ENCODE results near the gene ZFP36L2. TPM values are rescaled to one million over a fixed set of nuclear protein-coding genes. Genes with fewer than 3 reads are reported as not detected.

The ZFP36L2 gene
- total and polyA plus RNA-seq, 9 of the 15 experiments (the other 6 are each of a cell fraction or from before 2014, with no cell fraction given) = 4.1 to 60.6 (median 20.3) TPM

DNA sequence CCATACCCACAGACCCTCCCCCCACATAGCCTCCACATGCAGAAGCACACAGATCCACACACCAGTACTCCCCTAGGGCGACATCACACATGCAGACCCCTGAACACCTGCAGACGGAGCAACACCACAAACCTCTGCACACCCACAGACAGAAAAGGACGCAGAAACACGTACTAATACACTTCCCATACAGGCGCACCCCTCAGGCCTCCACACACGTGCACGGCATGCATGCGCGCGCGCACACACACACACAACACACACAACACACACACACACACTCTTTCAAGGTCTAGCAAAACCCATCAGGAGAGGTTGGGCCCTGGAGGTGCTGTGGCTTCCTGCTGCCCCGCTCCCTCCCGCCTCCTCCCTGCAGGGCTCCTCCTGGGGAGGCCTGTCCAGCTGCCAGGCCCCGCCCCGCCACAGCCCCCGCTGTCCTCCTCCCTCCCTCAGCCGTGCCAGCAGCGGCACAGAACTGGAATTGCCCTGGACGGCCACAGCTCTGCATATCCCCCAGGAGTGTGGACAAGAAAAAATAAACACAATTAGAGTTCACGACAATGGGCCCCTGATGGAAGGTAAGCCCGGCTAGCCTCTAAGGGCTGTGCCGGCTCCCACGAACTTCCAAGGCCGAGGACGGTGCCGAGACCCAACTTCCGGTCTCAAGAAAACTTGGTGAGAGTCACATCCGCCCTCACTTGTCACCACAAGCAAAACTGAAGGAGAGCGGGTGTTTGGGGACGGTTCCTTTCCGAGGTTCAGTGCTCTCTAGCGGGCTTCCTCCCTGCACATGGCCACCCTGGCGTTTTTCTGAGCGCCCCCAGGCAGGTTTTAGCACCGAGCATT is 6.8 kb downstream of the ZFP36L2 start (continued):
- TF ChIP-seq, protein P1, sequence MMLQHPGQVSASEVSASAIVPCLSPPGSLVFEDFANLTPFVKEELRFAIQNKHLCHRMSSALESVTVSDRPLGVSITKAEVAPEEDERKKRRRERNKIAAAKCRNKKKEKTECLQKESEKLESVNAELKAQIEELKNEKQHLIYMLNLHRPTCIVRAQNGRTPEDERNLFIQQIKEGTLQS (IDR thresholded peaks at IDR 0.05) = no peak; the same call in 1 of the 2 replicates
- TF ChIP-seq, protein P1 (CRISPR knock-in tag; conservative IDR thresholded peaks at IDR 0.05) = 0 out of 2 replicates have a peak, but pooled peaks have one; percentile 27
- no peak for TF ChIP-seq TRIM28 (IDR thresholded peaks at IDR 0.05)
- TF ChIP-seq, protein P2, sequence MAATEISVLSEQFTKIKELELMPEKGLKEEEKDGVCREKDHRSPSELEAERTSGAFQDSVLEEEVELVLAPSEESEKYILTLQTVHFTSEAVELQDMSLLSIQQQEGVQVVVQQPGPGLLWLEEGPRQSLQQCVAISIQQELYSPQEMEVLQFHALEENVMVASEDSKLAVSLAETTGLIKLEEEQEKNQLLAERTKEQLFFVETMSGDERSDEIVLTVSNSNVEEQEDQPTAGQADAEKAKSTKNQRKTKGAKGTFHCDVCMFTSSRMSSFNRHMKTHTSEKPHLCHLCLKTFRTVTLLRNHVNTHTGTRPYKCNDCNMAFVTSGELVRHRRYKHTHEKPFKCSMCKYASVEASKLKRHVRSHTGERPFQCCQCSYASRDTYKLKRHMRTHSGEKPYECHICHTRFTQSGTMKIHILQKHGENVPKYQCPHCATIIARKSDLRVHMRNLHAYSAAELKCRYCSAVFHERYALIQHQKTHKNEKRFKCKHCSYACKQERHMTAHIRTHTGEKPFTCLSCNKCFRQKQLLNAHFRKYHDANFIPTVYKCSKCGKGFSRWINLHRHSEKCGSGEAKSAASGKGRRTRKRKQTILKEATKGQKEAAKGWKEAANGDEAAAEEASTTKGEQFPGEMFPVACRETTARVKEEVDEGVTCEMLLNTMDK (IDR thresholded peaks at IDR 0.05; ENCODE audit: borderline replicate concordance, insufficient read depth, low read depth, low read length, poor library complexity, severe bottlenecking) = peak; percentile 4
- no peak for TF ChIP-seq GTF2A2 (tag; IDR thresholded peaks at IDR 0.05)
- TF ChIP-seq ZNF184 (CRISPR knock-in tag; IDR thresholded peaks at IDR 0.05) = no peak
- TF ChIP-seq NFIC (IDR thresholded peaks at IDR 0.05) = peak; percentile 58
- TF ChIP-seq, protein P3, sequence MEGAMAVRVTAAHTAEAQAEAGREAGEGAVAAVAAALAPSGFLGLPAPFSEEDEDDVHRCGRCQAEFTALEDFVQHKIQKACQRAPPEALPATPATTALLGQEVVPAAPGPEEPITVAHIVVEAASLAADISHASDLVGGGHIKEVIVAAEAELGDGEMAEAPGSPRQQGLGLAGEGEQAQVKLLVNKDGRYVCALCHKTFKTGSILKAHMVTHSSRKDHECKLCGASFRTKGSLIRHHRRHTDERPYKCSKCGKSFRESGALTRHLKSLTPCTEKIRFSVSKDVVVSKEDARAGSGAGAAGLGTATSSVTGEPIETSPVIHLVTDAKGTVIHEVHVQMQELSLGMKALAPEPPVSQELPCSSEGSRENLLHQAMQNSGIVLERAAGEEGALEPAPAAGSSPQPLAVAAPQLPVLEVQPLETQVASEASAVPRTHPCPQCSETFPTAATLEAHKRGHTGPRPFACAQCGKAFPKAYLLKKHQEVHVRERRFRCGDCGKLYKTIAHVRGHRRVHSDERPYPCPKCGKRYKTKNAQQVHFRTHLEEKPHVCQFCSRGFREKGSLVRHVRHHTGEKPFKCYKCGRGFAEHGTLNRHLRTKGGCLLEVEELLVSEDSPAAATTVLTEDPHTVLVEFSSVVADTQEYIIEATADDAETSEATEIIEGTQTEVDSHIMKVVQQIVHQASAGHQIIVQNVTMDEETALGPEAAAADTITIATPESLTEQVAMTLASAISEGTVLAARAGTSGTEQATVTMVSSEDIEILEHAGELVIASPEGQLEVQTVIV (CRISPR knock-in tag; IDR thresholded peaks at IDR 0.05; ENCODE audit: borderline replicate concordance) = no peak
- TF ChIP-seq KDM2B (CRISPR knock-in tag; IDR thresholded peaks at IDR 0.05) = no peak
- TF ChIP-seq RBBP5 (IDR thresholded peaks at IDR 0.05; ENCODE audit: borderline replicate concordance, insufficient read depth, low read length, poor library complexity, severe bottlenecking) = peak; percentile 53
- TF ChIP-seq EP400 (IDR thresholded peaks at IDR 0.05) = no peak
- TF ChIP-seq EP300 (IDR thresholded peaks at IDR 0.05; ENCODE audit: low read length) = no peak
- TF ChIP-seq ZKSCAN1 (IDR thresholded peaks at IDR 0.05; ENCODE audit: low read depth, low read length) = 0 out of 2 replicates have a peak, but pooled peaks have one; percentile 45
- TF ChIP-seq, protein P4, sequence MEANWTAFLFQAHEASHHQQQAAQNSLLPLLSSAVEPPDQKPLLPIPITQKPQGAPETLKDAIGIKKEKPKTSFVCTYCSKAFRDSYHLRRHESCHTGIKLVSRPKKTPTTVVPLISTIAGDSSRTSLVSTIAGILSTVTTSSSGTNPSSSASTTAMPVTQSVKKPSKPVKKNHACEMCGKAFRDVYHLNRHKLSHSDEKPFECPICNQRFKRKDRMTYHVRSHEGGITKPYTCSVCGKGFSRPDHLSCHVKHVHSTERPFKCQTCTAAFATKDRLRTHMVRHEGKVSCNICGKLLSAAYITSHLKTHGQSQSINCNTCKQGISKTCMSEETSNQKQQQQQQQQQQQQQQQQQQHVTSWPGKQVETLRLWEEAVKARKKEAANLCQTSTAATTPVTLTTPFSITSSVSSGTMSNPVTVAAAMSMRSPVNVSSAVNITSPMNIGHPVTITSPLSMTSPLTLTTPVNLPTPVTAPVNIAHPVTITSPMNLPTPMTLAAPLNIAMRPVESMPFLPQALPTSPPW (CRISPR knock-in tag; IDR thresholded peaks at IDR 0.05) = peak; percentile 95
- no peak for TF ChIP-seq BACH1 (tag; IDR thresholded peaks at IDR 0.05)
- TF ChIP-seq PURB (CRISPR knock-in tag; IDR thresholded peaks at IDR 0.05; ENCODE audit: low read depth) = no peak
- TF ChIP-seq ESRRA (IDR thresholded peaks at IDR 0.05; ENCODE audit: borderline replicate concordance, low read depth) = no peak; the same call in 1 of the 2 replicates
- no peak for TF ChIP-seq U2AF1 (optimal IDR thresholded peaks at IDR 0.05; ENCODE audit: low read depth, low read length)
- TF ChIP-seq NCOA1 (IDR thresholded peaks at IDR 0.05; ENCODE audit: low read depth) = peak; percentile 40; the same call in 1 of the 2 replicates
- peak; percentile 38; the same call in 1 of the 2 replicates for TF ChIP-seq ARID1B (IDR thresholded peaks at IDR 0.05)
- peak; percentile 5; the same call in 1 of the 2 replicates for TF ChIP-seq TAL1 (IDR thresholded peaks at IDR 0.05)

Measured in K562 (cell line).